T-helper 1 cell treated with Interleukin-12 subunit alpha and Interleukin-12 subunit beta and Interleukin-4 antibody, amounts not matched to agents 30 μg/mL and 1 μg/mL, for 36 hours (primary cell): Measurements from ENCODE around the gene SFXN3.

Experiments
- H3K27ac Mint-ChIP-seq: one replicate; pipeline ENCODE4 v1.8.0; 2021; ENCODE audit warnings: mild to moderate bottlenecking, mixed read lengths
- H3K27me3 Mint-ChIP-seq: one replicate; pipeline ENCODE4 v1.8.0; 2021; ENCODE audit warnings: low read depth, mixed read lengths
- H3K36me3 Mint-ChIP-seq: one replicate; pipeline ENCODE4 v1.8.0; 2021; ENCODE audit warnings: low read depth, mixed read lengths
- H3K4me1 Mint-ChIP-seq: one replicate; pipeline ENCODE4 v1.8.0; 2021; ENCODE audit warnings: low read depth, mixed read lengths
- H3K4me3 Mint-ChIP-seq: one replicate; pipeline ENCODE4 v1.8.0; 2021; ENCODE audit warnings: mild to moderate bottlenecking, moderate library complexity, mixed read lengths
- H3K9me3 Mint-ChIP-seq: one replicate; pipeline ENCODE4 v1.8.0; 2021; ENCODE audit warnings: mixed read lengths

SFXN3 gene

DNA sequence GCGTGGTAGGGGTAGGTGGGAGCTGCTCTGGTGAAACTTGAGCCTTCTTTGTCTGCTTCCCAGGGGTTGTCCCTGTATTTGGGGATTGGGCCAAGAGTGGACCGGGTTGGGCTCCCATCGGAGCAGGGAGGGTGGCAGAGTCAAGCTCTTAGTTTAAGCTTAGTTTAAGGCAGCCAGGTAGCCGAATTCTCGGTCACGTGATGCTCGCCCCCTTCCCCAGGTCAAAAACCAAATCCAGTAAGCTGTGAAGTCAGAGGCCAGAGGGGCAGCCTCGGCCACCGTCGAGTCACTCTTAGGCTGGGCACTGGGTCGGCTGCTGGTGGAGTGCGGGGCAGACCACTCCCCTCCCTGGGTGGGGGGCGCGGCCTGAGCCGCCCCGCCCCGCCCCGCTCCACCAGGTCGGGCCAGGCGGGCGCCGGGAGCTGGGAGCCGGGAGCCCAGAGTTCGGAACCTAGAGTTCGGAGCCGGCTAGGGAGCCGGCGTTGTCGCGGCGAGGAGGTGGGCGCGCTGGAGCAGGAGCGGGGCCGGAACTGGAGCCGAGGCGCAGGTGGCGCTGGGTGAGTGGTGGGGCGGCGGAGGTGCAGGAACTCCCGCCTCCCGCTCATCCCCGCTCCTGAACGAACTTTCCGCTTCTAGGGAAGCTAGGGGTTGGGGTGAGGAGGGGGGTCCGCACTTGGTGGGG, 34.2 kb upstream of the SFXN3 start:
- H3K36me3 Mint-ChIP-seq: peaks cover 15% of the 10 kb centered on the region
- H3K9me3 Mint-ChIP-seq: no peaks in the 10 kb centered on the region
- peak overlapping the region; percentile 85 for H3K27ac Mint-ChIP-seq
- peak overlapping the region; percentile 88 for H3K4me3 Mint-ChIP-seq
- no peaks in the 10 kb centered on the region for H3K27me3 Mint-ChIP-seq
- peaks cover 18% of the 10 kb centered on the region for H3K4me1 Mint-ChIP-seq

- Mint-ChIP-seq H3K4me3 (peak overlapping the region; percentile 88), H3K27ac (peak overlapping the region; percentile 85), H3K36me3 (peaks cover 15% of the 10 kb centered on the region), H3K9me3 (no peaks in the 10 kb centered on the region), H3K27me3 (no peaks in the 10 kb centered on the region), H3K4me1 (peaks cover 18% of the 10 kb centered on the region)
Measured at GRCh38 chr10:100997360-100998182, 33.5 kb upstream of the SFXN3 start.

DNA sequence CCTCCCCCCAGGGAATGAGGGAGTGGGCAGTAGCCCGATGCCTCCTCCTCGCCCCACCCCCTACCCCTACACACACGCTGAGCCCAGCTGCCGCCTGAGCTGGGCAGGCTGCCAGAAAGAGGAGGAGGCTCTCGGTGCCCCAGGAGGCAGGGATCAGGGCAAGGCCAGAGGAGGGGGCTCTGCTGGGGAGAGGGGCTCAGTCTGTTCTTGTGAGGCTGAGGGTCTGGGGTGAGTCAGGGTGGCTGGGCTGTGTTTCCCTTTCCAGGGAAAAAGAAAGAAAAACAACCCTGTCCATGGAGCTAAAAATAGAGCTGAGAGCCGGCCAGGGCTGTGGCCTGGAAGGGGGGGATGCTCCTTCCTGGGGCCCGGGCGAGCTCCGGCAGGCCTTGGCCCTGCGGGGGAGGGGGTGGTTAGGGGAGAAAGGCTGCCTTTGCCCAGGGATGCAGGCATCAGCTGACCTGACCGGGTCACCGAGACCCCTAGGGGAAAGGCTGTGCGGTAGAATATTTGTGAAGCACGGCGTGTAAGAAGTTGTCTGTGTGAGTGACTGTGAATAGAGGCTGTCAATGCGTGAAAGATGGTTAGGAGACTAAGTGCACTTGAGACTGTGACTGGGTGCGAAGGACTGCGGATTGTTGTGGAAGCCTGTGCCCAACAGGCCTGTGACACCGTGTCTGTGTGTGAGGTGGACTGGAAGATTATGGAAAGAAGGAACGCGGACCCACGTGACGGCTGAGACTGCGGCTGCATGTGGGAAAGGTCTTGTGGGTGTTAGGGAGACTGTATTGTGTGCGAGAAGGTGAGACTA, 32.6 kb upstream of the SFXN3 start:
- H3K27me3 Mint-ChIP-seq: no peaks in the 10 kb centered on the region
- H3K4me3 Mint-ChIP-seq: peak overlapping the region; percentile 88
- peaks cover 11% of the 10 kb centered on the region for H3K36me3 Mint-ChIP-seq
- H3K27ac Mint-ChIP-seq: peak overlapping the region; percentile 87
- H3K4me1 Mint-ChIP-seq: peaks cover 18% of the 10 kb centered on the region
- H3K9me3 Mint-ChIP-seq: no peaks in the 10 kb centered on the region

GRCh38 chr10:100998991-100999741, 31.9 kb upstream of the SFXN3 start:
- Mint-ChIP-seq H3K9me3 (no peaks in the 10 kb centered on the region), H3K4me1 (peaks cover 18% of the 10 kb centered on the region), H3K27ac (peak overlapping the region; percentile 87), H3K36me3 (peaks cover 8% of the 10 kb centered on the region), H3K27me3 (no peaks in the 10 kb centered on the region), H3K4me3 (peak overlapping the region; percentile 88)

DNA sequence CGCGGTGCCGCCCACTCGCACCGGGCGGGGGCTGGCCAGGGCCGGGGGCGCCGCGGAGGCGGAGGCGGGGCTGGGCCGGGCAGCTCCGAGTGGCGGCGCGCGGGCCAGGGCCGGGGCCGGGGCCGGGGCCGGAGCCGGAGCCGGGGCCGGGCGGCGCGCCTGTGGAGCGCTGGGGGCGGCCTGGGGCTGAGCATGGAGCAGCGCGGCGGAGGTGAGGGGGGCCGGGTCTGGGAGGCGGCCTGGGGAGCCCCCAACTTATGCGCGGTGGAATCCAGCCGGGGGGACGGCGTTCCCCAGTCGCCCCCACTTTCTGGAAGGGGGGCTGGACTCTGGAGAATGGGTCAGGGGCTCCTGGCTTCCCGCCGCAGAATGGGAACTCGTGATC, 31.3 kb upstream of the SFXN3 start, which contains the start of gene LZTS2:
Gene LZTS2 (plus strand): TSS at position 67 of the 385 bp plus-strand sequence. CDS start 2,731 bp downstream, outside the sequence.
- Mint-ChIP-seq H3K4me3 (peak within 1 kb of the TSS; percentile 88), H3K27me3 (no peaks in the 10 kb centered on the region), H3K27ac (peak within 1 kb of the TSS; percentile 87), H3K9me3 (no peaks in the 10 kb centered on the region), H3K36me3 (peaks cover 3% of the 10 kb centered on the region), H3K4me1 (peaks cover 18% of the 10 kb centered on the region)

- Mint-ChIP-seq H3K36me3 (peaks cover 3% of the 10 kb centered on the region), H3K4me3 (peak overlapping the region; percentile 65), H3K9me3 (no peaks in the 10 kb centered on the region), H3K27me3 (no peaks in the 10 kb centered on the region), H3K27ac (no peak overlapping the region), H3K4me1 (peaks cover 18% of the 10 kb centered on the region)
Measured at GRCh38 chr10:101000127-101000914, 30.7 kb upstream of the SFXN3 start.

- Mint-ChIP-seq H3K4me1 (peaks cover 16% of the 10 kb centered on the region), H3K36me3 (peaks cover 3% of the 10 kb centered on the region), H3K27ac (peak overlapping the region; percentile 15), H3K4me3 (peak overlapping the region; percentile 66), H3K9me3 (no peaks in the 10 kb centered on the region), H3K27me3 (no peaks in the 10 kb centered on the region)
Measured at GRCh38 chr10:101000915-101001658, 29.9 kb upstream of the SFXN3 start.

DNA sequence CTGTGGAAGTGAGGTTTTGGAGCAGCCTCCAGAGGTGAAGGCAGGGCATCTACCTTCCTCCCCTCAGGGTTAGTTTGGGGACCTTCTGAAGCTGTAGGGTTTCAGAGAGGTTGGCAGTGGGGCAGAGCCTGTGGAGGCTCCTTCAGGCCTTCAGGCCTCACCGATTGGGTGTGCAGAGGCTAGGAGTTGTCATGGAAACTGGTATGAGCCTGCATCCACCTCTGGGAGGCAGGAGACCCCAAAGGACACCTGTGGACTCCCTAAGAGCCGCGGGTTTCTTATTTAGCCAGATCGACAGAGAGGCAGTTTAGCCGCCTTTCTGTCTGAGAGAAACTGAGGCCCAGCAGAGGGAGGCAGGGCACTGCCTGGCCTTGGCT, 29.4 kb upstream of the SFXN3 start:
- H3K9me3 Mint-ChIP-seq: no peaks in the 10 kb centered on the region

GRCh38 chr10:101002456-101002855, 28.6 kb upstream of the SFXN3 start:
- Mint-ChIP-seq H3K27me3 (no peaks in the 10 kb centered on the region), H3K36me3 (peaks cover 3% of the 10 kb centered on the region), H3K27ac (no peak overlapping the region), H3K4me1 (peaks cover 11% of the 10 kb centered on the region), H3K4me3 (no peak overlapping the region), H3K9me3 (no peaks in the 10 kb centered on the region)

More for the DNA sequence above, 29.4 kb upstream of the SFXN3 start:
- Mint-ChIP-seq H3K27me3 (no peaks in the 10 kb centered on the region), H3K36me3 (peaks cover 3% of the 10 kb centered on the region), H3K4me3 (no peak overlapping the region), H3K4me1 (peaks cover 11% of the 10 kb centered on the region), H3K27ac (no peak overlapping the region)

DNA sequence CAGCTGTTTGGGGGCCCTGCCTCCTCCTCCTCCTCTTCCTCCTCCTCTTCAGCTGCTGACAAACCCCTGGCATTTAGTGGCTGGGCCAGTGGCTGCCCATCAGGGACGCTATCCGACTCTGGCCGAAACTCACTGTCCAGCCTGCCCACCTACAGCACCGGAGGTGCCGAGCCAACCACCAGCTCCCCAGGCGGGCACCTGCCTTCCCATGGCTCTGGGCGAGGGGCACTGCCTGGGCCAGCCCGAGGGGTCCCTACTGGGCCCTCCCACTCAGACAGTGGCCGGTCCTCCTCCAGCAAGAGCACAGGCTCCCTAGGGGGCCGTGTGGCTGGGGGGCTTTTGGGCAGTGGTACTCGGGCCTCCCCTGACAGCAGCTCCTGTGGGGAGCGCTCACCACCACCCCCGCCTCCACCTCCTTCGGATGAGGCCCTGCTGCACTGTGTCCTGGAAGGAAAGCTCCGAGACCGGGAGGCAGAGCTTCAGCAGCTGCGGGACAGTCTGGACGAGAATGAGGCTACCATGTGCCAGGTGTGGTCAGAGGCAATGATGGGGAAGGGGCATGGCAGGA, 27.3 kb upstream of the SFXN3 start:
- peaks cover 3% of the 10 kb centered on the region for H3K36me3 Mint-ChIP-seq
- no peaks in the 10 kb centered on the region for H3K9me3 Mint-ChIP-seq
- H3K27ac Mint-ChIP-seq: no peak overlapping the region
- H3K4me3 Mint-ChIP-seq: no peak overlapping the region
- peaks cover 5% of the 10 kb centered on the region for H3K4me1 Mint-ChIP-seq
- no peaks in the 10 kb centered on the region for H3K27me3 Mint-ChIP-seq

GRCh38 chr10:101005361-101005760, 25.7 kb upstream of the SFXN3 start:
- Mint-ChIP-seq H3K4me3 (no peak overlapping the region), H3K27me3 (no peaks in the 10 kb centered on the region), H3K27ac (no peak overlapping the region), H3K4me1 (peaks cover 3% of the 10 kb centered on the region), H3K9me3 (no peaks in the 10 kb centered on the region), H3K36me3 (peaks cover 3% of the 10 kb centered on the region)

DNA sequence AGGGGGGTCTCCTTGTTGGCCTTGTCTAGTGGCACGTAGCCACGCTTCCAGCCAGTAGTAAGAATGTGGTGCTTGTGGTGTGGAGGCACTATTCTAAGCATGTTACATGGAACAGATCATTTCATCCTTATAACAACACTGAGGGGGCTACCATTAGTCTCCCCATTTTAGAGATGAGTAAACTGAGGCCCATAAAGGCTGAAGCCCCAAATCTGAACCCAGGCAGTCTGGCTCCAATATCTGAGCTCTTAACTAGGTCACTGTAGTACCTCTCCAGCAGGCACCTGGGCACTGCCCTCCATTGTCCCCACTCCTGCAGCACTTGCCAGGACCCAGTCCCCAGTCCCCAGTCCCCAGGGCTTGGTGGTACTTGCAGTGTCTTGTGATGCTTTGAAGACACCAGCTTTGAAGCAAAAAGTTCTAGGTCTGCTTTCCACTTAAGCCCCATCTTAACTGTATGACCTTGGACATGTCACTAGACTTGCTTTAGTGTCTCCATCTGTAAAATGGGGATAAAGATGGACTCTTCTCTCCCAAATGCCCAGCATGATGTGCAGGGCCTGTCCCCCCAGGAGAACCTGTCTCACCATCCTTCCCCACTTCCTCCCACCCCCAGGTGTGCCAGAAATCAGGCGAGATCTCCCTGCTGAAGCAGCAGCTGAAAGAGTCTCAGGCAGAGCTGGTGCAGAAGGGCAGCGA, 25.0 kb upstream of the SFXN3 start:
- Mint-ChIP-seq H3K9me3 (no peaks in the 10 kb centered on the region), H3K27ac (no peak overlapping the region)

More for the DNA sequence above, 25.0 kb upstream of the SFXN3 start:
- H3K27me3 Mint-ChIP-seq: no peaks in the 10 kb centered on the region
- peaks cover 2% of the 10 kb centered on the region for H3K4me1 Mint-ChIP-seq
- peaks cover 2% of the 10 kb centered on the region for H3K36me3 Mint-ChIP-seq
- H3K4me3 Mint-ChIP-seq: no peak overlapping the region
